OCI-M2 (cell line): ENCODE data around the gene PTPRG.

Experiments used
- DNase-seq: peaks from one replicate; lab custom pipeline; 2025; ENCODE audit not compliant: unreplicated experiment; lab: John Stamatoyannopoulos, UW

PTPRG gene

GRCh38 chr3:61648481-61648880 lies 87.1 kb downstream of the PTPRG start:
- DNase-seq: no peak

GRCh38 chr3:61649381-61650170 lies 88.2 kb downstream of the PTPRG start:
- DNase-seq: no peak

GRCh38 chr3:61650276-61650675 lies 88.9 kb downstream of the PTPRG start:
- no peak for DNase-seq

- no peak for DNase-seq
Measured at GRCh38 chr3:61650719-61651410, 89.5 kb downstream of the PTPRG start.

- no peak for DNase-seq
Measured at GRCh38 chr3:61657689-61658088, 96.3 kb downstream of the PTPRG start.

- no peak for DNase-seq
Measured at GRCh38 chr3:61662861-61663260, 101.5 kb downstream of the PTPRG start.

GRCh38 chr3:61663356-61664104 lies 102.2 kb downstream of the PTPRG start:
- no peak for DNase-seq

GRCh38 chr3:61664105-61664482 lies 102.7 kb downstream of the PTPRG start:
- DNase-seq: no peak

GRCh38 chr3:61665121-61665520 lies 103.8 kb downstream of the PTPRG start:
- no peak for DNase-seq

- no peak for DNase-seq
Measured at GRCh38 chr3:61665987-61666386, 104.6 kb downstream of the PTPRG start.

GRCh38 chr3:61666615-61667330 lies 105.4 kb downstream of the PTPRG start:
- no peak for DNase-seq

- DNase-seq: no peak
Measured at GRCh38 chr3:61667383-61667782, 106.0 kb downstream of the PTPRG start.

GRCh38 chr3:61667814-61668213 lies 106.4 kb downstream of the PTPRG start:
- DNase-seq: no peak

GRCh38 chr3:61668317-61668864 lies 107.0 kb downstream of the PTPRG start:
- DNase-seq: no peak

GRCh38 chr3:61669203-61669602 lies 107.8 kb downstream of the PTPRG start:
- DNase-seq: no peak

- DNase-seq: no peak
Measured at GRCh38 chr3:61669668-61670299, 108.4 kb downstream of the PTPRG start.

GRCh38 chr3:61673651-61674050 lies 112.3 kb downstream of the PTPRG start:
- DNase-seq: no peak

GRCh38 chr3:61674596-61674995 lies 113.2 kb downstream of the PTPRG start:
- DNase-seq: no peak

GRCh38 chr3:61679026-61679425 lies 117.7 kb downstream of the PTPRG start:
- DNase-seq: no peak

- DNase-seq: no peak
Measured at GRCh38 chr3:61680617-61681016, 119.2 kb downstream of the PTPRG start.
